ENCODE measurements around the gene ANO7.

ANO7 gene

GRCh38 chr2:241182531-241183133, 5.8 kb upstream of the ANO7 start:
- Histone ChIP-seq H2AFZ (ENCODE audit: low read length) (no peak overlapping the region), H3K27ac (ENCODE audit: low read length) (no peak overlapping the region), H3F3A (ENCODE audit: insufficient read depth, low read length) (no peaks in the 10 kb centered on the region), H3K4me1 (ENCODE audit: low read length) (no peaks in the 10 kb centered on the region), H3K9me3 (replicated peaks; ENCODE audit: insufficient read depth, low read length) (no peaks in the 10 kb centered on the region), H3K9ac (ENCODE audit: low read length) (no peak overlapping the region), H3K4me2 (ENCODE audit: low read depth, low read length) (no peak overlapping the region), H3K9me2 (replicated peaks; ENCODE audit: insufficient read depth, low read length) (no peaks in the 10 kb centered on the region), H3K4me3 (ENCODE audit: low read length) (no peak overlapping the region), H3K27me3 (replicated peaks; ENCODE audit: insufficient read depth, low read length) (no peaks in the 10 kb centered on the region), H3K36me3 (replicated peaks; ENCODE audit: insufficient read depth, low read length) (no peaks in the 10 kb centered on the region), H3K79me2 (ENCODE audit: low read length) (no peaks in the 10 kb centered on the region), H4K20me1 (ENCODE audit: insufficient read depth, low read length) (no peaks in the 10 kb centered on the region)
- TF ChIP-seq CTCF (IDR thresholded peaks at IDR 0.05; ENCODE audit: low read length) (no peak), EZH2phosphoT487 (IDR thresholded peaks at IDR 0.05; ENCODE audit: low read length) (no peak), EZH2 (optimal IDR thresholded peaks at IDR 0.05; ENCODE audit: low read depth, low read length) (no peak)
- DNase-seq = no peak

- no peaks in the 10 kb centered on the region for H3K9me2 ChIP-seq (replicated peaks; ENCODE audit: insufficient read depth, low read length)
- no peak overlapping the region for H3K9ac ChIP-seq (ENCODE audit: low read length)
- H3K79me2 ChIP-seq (ENCODE audit: low read length) = no peaks in the 10 kb centered on the region
- H3K4me3 ChIP-seq (ENCODE audit: low read length) = no peak overlapping the region
- no peak overlapping the region for H2AFZ ChIP-seq (ENCODE audit: low read length)
- H3K27ac ChIP-seq (ENCODE audit: low read length) = no peak overlapping the region
- no peak for DNase-seq
- H3K36me3 ChIP-seq (replicated peaks; ENCODE audit: insufficient read depth, low read length) = no peaks in the 10 kb centered on the region
- H3K4me2 ChIP-seq (ENCODE audit: low read depth, low read length) = no peak overlapping the region
- no peak for TF ChIP-seq EZH2 (optimal IDR thresholded peaks at IDR 0.05; ENCODE audit: low read depth, low read length)
- TF ChIP-seq EZH2phosphoT487 (IDR thresholded peaks at IDR 0.05; ENCODE audit: low read length) = no peak
- TF ChIP-seq CTCF (IDR thresholded peaks at IDR 0.05; ENCODE audit: low read length) = no peak
- H3K27me3 ChIP-seq (replicated peaks; ENCODE audit: insufficient read depth, low read length) = no peaks in the 10 kb centered on the region
- no peaks in the 10 kb centered on the region for H3K4me1 ChIP-seq (ENCODE audit: low read length)
- H4K20me1 ChIP-seq (ENCODE audit: insufficient read depth, low read length) = no peaks in the 10 kb centered on the region
- H3F3A ChIP-seq (ENCODE audit: insufficient read depth, low read length) = no peaks in the 10 kb centered on the region
- no peaks in the 10 kb centered on the region for H3K9me3 ChIP-seq (replicated peaks; ENCODE audit: insufficient read depth, low read length)
Measured at GRCh38 chr2:241183221-241183620, 5.3 kb upstream of the ANO7 start.

GRCh38 chr2:241184901-241185300, 3.6 kb upstream of the ANO7 start:
- Histone ChIP-seq H3K79me2 (ENCODE audit: low read length) (no peaks in the 10 kb centered on the region), H3K9ac (ENCODE audit: low read length) (no peak overlapping the region), H3K27ac (ENCODE audit: low read length) (no peak overlapping the region), H3K9me2 (replicated peaks; ENCODE audit: insufficient read depth, low read length) (no peaks in the 10 kb centered on the region), H3K36me3 (replicated peaks; ENCODE audit: insufficient read depth, low read length) (no peaks in the 10 kb centered on the region), H3F3A (ENCODE audit: insufficient read depth, low read length) (no peaks in the 10 kb centered on the region), H4K20me1 (ENCODE audit: insufficient read depth, low read length) (no peaks in the 10 kb centered on the region), H3K9me3 (replicated peaks; ENCODE audit: insufficient read depth, low read length) (no peaks in the 10 kb centered on the region), H3K4me1 (ENCODE audit: low read length) (no peaks in the 10 kb centered on the region), H3K4me2 (ENCODE audit: low read depth, low read length) (no peak overlapping the region), H3K27me3 (replicated peaks; ENCODE audit: insufficient read depth, low read length) (no peaks in the 10 kb centered on the region; the same call in 1 of the 2 replicates), H2AFZ (ENCODE audit: low read length) (no peak overlapping the region), H3K4me3 (ENCODE audit: low read length) (no peak overlapping the region)
- no peak for TF ChIP-seq CTCF (IDR thresholded peaks at IDR 0.05; ENCODE audit: low read length)
- TF ChIP-seq EZH2phosphoT487 (IDR thresholded peaks at IDR 0.05; ENCODE audit: low read length) = no peak
- TF ChIP-seq EZH2 (optimal IDR thresholded peaks at IDR 0.05; ENCODE audit: low read depth, low read length) = no peak
- no peak for DNase-seq

Measured in MM.1S (cell line).